Measurements from ENCODE around the gene SMG6. TPM values are rescaled to one million over a fixed set of nuclear protein-coding genes. Genes with fewer than 3 reads are reported as not detected.

SMG6 gene
- 1 to 10 TPM in 5 of 6 donors, under 1 TPM in 1; 0.23 to 5.3 (median 2.6) TPM for polyA plus RNA-seq (ENCODE audit: low read depth in 6 of 6)

DNA sequence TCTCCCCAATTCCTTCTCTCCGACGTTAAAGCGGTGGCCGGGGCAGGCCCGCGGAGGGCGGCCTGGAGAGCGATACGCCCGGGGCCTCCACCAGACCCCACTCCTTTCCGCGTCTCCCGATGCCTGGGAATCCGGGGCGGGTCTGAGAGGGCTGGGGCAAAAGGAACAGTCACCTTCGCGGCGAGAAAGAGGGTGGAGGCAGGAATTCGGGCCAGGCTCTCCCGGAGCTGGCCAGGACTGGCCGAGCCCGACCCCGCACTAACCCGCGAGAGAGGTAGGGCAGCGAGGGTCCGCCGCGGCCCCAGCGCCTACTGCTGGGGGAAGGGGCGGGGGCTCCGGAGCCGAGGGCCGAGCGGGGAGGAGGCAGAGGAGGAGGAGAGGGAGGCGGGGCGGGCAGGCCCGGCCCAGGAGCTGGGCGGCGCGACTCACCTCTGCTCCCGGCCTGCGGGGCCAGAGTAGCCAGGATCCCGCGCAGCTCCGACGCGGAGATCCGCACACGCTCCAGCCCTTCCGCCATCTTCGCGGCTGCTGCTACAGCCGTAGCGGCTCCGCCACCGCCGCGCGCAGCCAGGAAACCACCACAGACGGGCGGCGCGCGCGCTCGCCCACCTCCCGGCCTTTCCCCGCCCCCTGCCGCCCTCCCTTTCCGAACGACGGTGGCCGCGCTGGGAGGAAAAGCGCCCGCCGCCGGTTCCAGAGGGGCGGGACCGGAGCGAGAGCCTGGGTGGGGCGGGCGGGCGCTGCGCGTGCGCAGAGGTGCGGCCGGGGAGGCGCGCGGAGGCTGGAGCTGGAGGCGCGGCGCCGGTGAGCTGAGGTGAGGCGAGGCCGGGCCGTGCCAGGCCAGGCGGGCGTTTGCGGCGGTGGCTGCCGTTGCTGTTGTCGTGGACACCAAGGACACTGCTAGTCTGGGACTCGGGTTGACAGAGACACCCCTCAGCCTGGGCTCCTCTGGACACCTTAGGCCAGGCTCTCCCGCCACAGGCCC is at the start of gene SMG6, which contains the start of gene SRR:
Gene SMG6 (minus strand): TSS at position 582 of the 985 bp plus-strand sequence. CDS start 65 bp downstream, at position 517.
Gene SRR (plus strand): TSS at position 747 of the 985 bp plus-strand sequence. CDS start 11,611 bp downstream, outside the sequence.
- no peaks in the 10 kb centered on the region for H3K9me3 Mint-ChIP-seq
- DNase-seq = peak; percentile 88
- peaks cover 22 to 30% (median 24%) of the 10 kb centered on the region in 3 donors for H3K4me1 Mint-ChIP-seq
- no peaks in the 10 kb centered on the region for H3K27me3 Mint-ChIP-seq
- peak within 1 kb of the TSS; percentile 82 to 94 (median 92) for H3K4me3 Mint-ChIP-seq
- H3K27ac Mint-ChIP-seq = peak within 1 kb of the TSS; percentile 28 to 93 (median 87)
- peak; percentile 84 to 88 for ATAC-seq (ENCODE audit: low read depth in 2 of 2)
- H3K36me3 Mint-ChIP-seq = peaks cover 5 to 10% of the 10 kb centered on the region in 2 donors

DNA sequence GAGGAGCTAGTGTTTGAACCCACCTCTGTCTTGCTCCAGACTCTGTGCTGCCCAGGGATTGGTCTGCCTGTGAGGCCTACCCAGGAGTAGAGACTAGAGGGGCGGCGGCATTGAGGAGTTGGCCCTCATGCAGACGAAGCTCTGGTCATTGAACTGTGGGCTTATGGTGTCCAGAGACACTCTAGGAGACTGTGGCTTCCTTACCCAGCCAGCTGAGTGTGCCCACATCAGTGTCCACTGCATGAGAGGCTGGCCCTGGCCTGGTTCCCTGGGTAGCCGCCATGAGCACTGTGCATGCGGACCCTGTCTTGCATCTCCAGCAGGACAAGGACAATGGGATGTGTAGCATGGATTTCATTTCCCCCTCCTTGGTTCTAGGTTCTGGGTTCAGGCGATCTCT is 47.7 kb upstream of the SMG6 start:
- Mint-ChIP-seq H3K4me1 (peaks cover 0 to 7% (median 0%) of the 10 kb centered on the region in 3 donors), H3K9me3 (no peaks in the 10 kb centered on the region), H3K27me3 (no peaks in the 10 kb centered on the region), H3K27ac (no peak overlapping the region), H3K4me3 (no peak overlapping the region), H3K36me3 (no peaks in the 10 kb centered on the region)
- no peak for ATAC-seq (ENCODE audit: low read depth in 2 of 2)
- no peak for DNase-seq

DNA sequence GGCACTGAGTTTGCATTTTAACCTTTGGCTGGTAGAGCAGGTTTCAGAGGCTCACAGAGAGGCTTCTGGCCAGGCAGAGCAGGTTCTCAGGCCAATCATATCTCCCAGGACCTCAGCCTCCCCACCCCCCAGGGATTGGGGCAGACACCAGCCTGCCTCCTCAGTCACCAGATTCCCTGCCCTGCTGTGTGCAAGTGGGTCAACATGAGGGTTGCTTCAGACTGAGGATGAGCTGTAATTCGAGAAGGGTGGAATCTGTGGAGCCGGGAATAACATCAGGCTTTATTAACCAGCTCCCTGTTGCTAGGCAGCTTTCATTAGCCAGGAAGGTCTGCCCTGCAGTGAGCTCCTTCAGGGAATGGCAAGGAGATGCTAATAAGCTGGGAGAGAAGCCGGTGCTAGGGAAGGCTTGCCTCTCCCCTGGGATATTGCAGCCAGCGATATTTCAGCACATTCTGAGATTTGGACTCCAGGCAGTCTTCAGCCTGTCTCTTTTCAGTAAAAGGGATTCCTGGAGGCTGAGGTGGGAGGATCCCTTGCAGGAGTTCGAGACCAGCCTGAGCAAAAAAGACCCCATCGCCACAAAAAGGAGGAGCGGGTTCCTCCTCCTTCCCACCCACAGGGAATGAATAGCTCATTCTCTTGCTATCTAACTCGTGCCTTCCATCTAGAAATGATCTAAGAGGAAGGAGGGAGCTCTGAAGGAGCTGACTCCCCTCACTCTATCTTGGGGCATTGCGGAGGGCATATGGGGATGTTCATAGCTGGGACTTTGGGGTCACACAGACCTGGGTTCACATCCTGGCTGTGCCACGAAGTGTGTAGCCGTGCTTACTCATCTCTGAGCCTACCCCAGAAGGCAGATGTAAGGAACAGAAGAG is 44.5 kb upstream of the SMG6 start:
- no peak overlapping the region for H3K4me3 Mint-ChIP-seq

DNA sequence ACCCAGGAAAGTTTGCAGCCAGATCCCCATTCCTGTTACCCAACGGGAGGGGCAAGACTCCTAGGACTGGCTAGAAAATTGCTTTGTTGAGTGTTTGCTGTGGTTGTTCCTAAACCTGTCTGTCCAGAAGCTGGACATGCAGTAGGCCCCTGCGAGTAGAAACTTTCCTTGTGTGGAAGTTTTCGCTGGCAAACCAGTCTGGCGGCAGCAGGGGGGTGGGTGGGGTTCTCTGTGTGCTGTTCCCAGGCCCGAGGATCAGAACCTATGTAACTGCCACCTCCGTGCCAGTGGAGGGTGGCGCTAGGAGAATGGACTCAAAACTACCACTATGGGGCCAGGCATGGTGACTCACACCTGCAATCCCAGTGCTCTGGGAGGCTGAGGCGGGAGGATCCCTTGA is 42.9 kb upstream of the SMG6 start:
- ATAC-seq (ENCODE audit: low read depth in 2 of 2) (no peak), DNase-seq (no peak)
- no peaks in the 10 kb centered on the region for H3K27me3 Mint-ChIP-seq
- H3K27ac Mint-ChIP-seq = no peak overlapping the region
- H3K4me1 Mint-ChIP-seq = no peaks in the 10 kb centered on the region
- H3K4me3 Mint-ChIP-seq = no peak overlapping the region
- H3K9me3 Mint-ChIP-seq = no peaks in the 10 kb centered on the region
- H3K36me3 Mint-ChIP-seq = no peaks in the 10 kb centered on the region

More for the DNA sequence above, 44.5 kb upstream of the SMG6 start:
- Mint-ChIP-seq H3K4me1 (peaks cover 0 to 4% (median 0%) of the 10 kb centered on the region in 3 donors), H3K36me3 (no peaks in the 10 kb centered on the region), H3K9me3 (no peaks in the 10 kb centered on the region), H3K27ac (no peak overlapping the region), H3K27me3 (no peaks in the 10 kb centered on the region)
- no peak for ATAC-seq (ENCODE audit: low read depth in 2 of 2)
- no peak for DNase-seq

DNA sequence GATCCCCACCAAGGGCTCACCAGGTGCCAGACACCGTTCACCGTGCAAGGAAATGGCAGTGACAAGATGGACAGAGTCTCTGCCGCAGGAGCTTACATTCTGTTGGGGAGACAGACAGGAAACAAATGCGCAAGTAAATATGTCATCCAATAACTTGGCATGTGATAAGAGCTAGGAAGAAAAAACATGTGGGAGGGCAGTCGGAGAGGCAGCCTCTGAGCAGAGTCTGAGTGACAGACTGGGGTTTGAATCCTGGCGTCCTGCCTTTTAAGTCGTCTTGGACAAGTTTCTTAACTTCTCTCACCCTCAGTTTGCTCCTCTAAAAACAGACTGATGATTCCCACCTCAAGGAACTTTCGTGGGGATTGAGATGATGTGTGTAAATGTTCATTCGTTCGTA is 40.9 kb upstream of the SMG6 start:
- DNase-seq (no peak), ATAC-seq (ENCODE audit: low read depth in 2 of 2) (no peak)
- Mint-ChIP-seq H3K4me3 (no peak overlapping the region), H3K9me3 (no peaks in the 10 kb centered on the region), H3K27me3 (no peaks in the 10 kb centered on the region), H3K36me3 (no peaks in the 10 kb centered on the region), H3K27ac (peak overlapping the region in 1 of 6 donors; percentile 57), H3K4me1 (peaks cover 0 to 2% (median 0%) of the 10 kb centered on the region in 3 donors)

DNA sequence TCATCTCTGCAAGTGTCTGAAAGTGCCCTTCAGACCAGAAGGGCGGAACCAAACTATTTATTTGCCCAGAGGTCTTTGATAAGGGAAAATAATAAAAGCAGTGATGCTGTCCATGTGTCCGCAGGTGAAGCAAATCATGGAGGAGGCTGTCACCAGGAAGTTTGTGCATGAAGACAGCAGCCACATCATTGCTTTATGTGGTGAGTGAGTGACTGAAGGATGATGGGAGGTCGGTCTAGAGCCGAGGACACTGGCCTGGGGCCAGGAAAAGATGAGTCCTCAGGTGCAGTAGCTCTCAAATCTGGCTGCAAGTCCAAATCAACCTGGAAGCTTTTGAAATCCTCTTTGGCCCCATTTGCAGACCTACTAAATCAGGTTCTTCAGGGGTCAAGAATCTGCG is 39.8 kb upstream of the SMG6 start:
- Mint-ChIP-seq H3K36me3 (no peaks in the 10 kb centered on the region), H3K27me3 (no peaks in the 10 kb centered on the region), H3K4me1 (peaks cover 2 to 4% (median 3%) of the 10 kb centered on the region in 3 donors), H3K27ac (peak overlapping the region in 1 of 6 donors; percentile 35), H3K4me3 (peak overlapping the region in 1 of 8 donors; percentile 58), H3K9me3 (no peaks in the 10 kb centered on the region)
- ATAC-seq (ENCODE audit: low read depth in 2 of 2) = no peak
- no peak for DNase-seq

DNA sequence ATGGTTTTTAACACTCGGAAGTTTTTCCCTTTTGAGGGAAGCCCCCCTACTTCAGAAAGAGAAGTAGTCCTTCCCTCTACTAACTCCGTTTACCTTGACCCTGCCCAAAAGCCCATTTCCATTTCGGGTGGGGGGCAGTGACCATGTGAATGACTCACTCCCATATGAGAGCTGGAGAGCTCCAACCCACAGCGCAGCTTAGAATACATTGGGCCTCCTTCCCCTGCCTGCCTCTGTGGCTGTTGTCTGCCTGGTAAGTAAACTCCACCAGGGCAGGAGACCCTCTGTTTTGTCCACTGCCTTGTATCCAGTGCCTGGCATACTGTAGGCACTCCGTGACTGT is 34.7 kb upstream of the SMG6 start:
- H3K27me3 Mint-ChIP-seq = no peaks in the 10 kb centered on the region
- ATAC-seq (ENCODE audit: low read depth in 2 of 2) (no peak), DNase-seq (no peak)
- peak overlapping the region; percentile 26 to 84 (median 70) for H3K27ac Mint-ChIP-seq
- H3K4me3 Mint-ChIP-seq = peak overlapping the region; percentile 80 to 98 (median 88)
- H3K36me3 Mint-ChIP-seq = peaks cover 0 to 8% of the 10 kb centered on the region in 2 donors
- no peaks in the 10 kb centered on the region for H3K9me3 Mint-ChIP-seq
- peaks cover 22 to 28% (median 23%) of the 10 kb centered on the region in 3 donors for H3K4me1 Mint-ChIP-seq

DNA sequence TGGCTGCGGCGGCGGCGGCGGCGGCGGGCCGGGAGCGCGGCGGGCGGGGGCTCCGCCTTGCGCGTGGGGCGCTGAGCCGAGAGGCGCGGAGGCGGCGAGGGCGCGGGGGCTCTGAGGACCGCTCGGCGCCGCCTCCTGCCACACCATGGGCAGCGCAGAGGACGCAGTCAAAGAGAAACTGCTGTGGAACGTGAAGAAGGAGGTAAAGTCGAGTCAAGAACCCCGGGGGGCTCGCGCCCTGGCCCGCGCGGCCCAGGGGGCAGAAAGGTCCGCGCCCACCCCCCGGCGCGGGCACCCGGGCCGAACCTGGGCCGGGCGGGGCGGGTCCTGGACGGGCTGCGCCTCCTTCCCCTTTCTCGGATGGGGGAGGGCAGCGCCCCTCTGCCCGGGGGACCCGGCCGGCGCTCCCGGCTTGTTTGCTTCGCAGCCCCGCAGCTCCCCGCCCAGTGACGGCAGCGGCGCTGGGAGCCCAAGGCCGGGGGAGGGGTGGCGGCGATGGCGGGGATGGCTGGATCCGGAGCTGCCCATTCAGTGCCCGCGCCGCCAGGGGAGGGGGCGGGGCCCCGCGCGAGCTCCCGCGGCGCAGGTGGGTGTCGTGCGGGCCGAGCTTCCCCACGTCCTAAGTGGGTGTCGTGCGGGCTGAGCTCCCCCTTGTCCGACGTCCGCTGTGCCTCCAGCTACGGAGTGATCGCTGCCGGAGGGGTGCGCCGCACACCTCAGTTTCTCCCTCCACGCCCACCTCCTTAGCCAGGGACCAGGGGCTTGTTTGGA is 34.1 kb upstream of the SMG6 start:
- DNase-seq (peak; percentile 69), ATAC-seq (ENCODE audit: low read depth in 2 of 2) (peak; percentile 57 to 60)
- H3K36me3 Mint-ChIP-seq = peaks cover 0 to 8% of the 10 kb centered on the region in 2 donors
- H3K27me3 Mint-ChIP-seq = no peaks in the 10 kb centered on the region
- H3K4me1 Mint-ChIP-seq = peaks cover 22 to 28% (median 23%) of the 10 kb centered on the region in 3 donors
- peak overlapping the region; percentile 89 to 99 (median 98) for H3K4me3 Mint-ChIP-seq
- H3K27ac Mint-ChIP-seq = peak overlapping the region in 3 of 6 donors; percentile 70 to 84 (median 71)
- no peaks in the 10 kb centered on the region for H3K9me3 Mint-ChIP-seq

DNA sequence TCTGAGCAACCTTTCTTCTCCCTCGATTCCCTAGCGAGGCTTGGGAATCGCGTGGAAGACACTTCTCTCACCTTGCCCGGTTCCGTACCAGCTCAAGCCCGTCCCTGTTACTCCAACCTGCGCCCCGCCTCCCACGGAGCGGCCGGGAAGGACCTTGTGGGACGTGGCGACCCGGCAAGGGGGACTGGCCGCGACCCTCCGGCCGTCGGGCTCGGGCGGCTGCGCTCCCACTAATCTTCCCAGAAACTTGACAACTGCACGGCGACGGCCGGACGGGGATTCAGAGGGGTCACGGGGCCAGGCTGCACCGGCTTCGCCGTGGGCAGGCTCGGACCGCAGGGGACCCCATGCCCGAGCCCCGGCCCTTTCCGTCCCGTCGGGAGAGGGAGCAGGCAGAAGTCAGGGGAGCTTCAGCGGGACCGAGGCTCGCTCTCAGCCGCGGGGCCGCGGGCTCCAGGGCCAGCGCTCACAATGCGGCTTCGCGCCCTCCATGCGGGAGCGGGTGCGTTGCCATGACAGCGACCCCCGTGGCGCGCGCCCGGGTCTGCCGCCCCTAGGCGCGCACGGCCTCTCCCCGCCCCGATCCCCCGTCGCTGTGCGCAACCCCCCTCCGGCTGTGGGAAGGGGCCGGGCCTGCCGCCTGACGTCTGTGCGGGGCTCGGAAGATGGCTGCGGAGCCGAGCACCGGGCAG is 33.4 kb upstream of the SMG6 start, which contains the start of gene SGSM2:
Gene SGSM2 (plus strand): TSS at position 650 of the 692 bp plus-strand sequence. CDS start 188 bp downstream, outside the sequence.
- Mint-ChIP-seq H3K27me3 (no peaks in the 10 kb centered on the region), H3K9me3 (no peaks in the 10 kb centered on the region), H3K4me3 (peak within 1 kb of the TSS; percentile 91 to 99 (median 98)), H3K27ac (peak within 1 kb of the TSS; percentile 26 to 97 (median 94)), H3K36me3 (peaks cover 0 to 8% of the 10 kb centered on the region in 2 donors), H3K4me1 (peaks cover 22 to 28% (median 23%) of the 10 kb centered on the region in 3 donors)
- DNase-seq = peak; percentile 64
- ATAC-seq (ENCODE audit: low read depth in 2 of 2) = peak; percentile 62 to 67

DNA sequence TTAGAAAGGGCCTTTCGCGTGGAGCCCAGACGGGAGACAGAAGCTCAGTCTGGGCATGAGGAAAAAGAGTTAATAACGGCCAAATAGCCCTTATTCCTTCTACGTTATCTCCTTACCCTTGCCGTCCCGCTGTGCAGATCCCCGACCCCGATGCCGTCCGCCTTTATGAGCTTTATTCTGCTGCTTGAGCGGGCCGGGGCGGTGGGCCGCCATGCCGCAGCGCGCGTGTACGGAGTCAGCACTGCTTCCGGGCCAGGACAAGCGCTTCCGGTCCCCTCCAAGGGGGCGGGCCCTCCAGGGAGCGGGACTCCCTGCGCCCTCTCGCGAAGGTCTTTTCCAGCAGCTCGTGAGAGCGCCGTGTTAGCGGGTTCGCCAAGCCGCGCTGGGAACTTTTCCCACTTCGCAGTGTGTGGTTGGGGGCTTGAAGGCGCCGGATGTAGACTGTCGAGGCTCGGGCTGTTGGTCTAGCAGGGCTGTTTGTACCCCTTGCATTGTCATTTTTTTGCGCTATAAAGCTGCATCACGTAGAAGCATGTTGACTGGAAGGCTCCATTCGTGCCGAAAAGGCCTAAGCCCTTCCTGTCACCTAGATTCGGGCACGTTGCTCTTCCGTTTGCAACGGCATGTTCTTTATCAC is 32.7 kb upstream of the SMG6 start, which contains the start of gene TSR1:
Gene TSR1 (minus strand): TSS at position 243 of the 637 bp plus-strand sequence. CDS start 30 bp downstream, at position 213.
- DNase-seq (peak; percentile 84), ATAC-seq (ENCODE audit: low read depth in 2 of 2) (peak; percentile 77 to 81)
- peaks cover 22 to 28% (median 23%) of the 10 kb centered on the region in 3 donors for H3K4me1 Mint-ChIP-seq
- H3K36me3 Mint-ChIP-seq = peaks cover 0 to 8% of the 10 kb centered on the region in 2 donors
- peak within 1 kb of the TSS; percentile 80 to 97 (median 95) for H3K27ac Mint-ChIP-seq
- H3K27me3 Mint-ChIP-seq = no peaks in the 10 kb centered on the region
- peak within 1 kb of the TSS in 6 of 8 donors; percentile 98 to 99 (median 98) for H3K4me3 Mint-ChIP-seq
- H3K9me3 Mint-ChIP-seq = no peaks in the 10 kb centered on the region

DNA sequence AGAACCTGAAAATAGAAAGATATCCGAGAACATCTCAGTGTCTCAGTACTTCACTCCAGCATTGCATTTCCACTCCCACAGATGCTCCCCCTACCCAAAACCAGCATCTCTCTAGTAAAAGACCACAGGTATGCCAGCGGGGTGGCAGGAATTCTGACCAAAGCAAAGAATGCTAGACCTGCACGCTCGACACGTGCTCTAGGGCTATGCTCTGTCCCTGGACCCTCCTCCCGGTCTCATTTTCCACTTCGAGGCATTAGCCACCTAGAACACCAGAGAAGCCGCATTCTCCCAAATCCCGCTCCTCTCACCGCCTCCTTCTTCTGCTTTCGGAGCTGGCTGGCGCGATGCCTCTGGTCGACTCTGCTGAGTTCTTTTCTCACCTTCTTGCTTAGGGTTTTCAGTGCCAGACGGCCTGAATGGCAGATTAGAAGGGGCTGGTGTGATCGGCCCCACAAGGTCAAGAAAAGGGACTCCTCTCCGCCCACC is 32.2 kb upstream of the SMG6 start:
- Mint-ChIP-seq H3K9me3 (no peaks in the 10 kb centered on the region), H3K4me3 (peak overlapping the region in 6 of 8 donors; percentile 98 to 99 (median 98)), H3K36me3 (peaks cover 0 to 8% of the 10 kb centered on the region in 2 donors), H3K27ac (peak overlapping the region in 5 of 6 donors; percentile 92 to 97 (median 95)), H3K27me3 (no peaks in the 10 kb centered on the region), H3K4me1 (peaks cover 22 to 28% (median 23%) of the 10 kb centered on the region in 3 donors)
- no peak for DNase-seq
- ATAC-seq (ENCODE audit: low read depth in 2 of 2) = no peak

Measured in naive B cell (primary cell).